GM18526 (cell line): ENCODE data around the gene VIM.

ENCODE experiments used
- POLR2A ChIP-seq: IDR thresholded peaks from 3 replicates; pipeline ENCODE4 v1.6.1; 2011; ENCODE audit not compliant: insufficient read length; ENCODE audit errors: extremely low read depth

Gene VIM

DNA sequence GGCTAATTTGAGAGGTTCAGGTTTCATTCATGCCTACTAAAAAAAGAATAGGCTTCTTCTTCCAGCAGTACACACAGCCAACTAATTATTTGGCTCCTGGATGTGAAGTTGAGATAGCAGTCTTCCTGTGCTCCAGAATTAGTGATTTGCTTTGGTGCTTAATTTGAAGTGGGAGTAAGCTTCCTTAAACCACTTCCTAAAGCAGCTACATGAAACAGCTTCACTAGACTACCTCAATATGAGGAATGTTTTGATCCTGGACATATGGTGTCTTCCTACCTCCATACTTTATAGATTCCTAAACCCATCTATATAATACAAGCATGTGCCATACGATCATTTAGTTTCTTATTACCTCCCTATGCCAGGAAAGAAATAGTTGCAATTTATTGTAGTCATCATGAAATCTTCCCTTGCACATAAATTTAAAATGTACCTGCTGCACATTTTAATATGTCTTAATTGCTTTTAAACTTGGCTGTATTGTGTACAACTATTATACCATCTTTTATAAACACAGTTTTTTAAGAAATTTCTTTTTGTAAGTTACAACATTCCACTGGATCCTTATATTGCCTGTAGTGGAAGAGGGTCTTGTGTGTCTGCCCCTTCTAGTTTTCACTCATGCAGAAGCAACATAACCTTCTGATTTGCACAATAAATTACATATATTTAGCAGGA is 8.6 kb downstream of the VIM start:
- no peak for TF ChIP-seq POLR2A

DNA sequence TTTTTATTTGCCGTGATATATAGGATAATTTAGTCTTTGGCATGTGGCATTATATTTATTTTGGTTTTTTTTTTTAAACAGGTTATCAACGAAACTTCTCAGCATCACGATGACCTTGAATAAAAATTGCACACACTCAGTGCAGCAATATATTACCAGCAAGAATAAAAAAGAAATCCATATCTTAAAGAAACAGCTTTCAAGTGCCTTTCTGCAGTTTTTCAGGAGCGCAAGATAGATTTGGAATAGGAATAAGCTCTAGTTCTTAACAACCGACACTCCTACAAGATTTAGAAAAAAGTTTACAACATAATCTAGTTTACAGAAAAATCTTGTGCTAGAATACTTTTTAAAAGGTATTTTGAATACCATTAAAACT is 9.1 kb downstream of the VIM start:
- no peak for TF ChIP-seq POLR2A

DNA sequence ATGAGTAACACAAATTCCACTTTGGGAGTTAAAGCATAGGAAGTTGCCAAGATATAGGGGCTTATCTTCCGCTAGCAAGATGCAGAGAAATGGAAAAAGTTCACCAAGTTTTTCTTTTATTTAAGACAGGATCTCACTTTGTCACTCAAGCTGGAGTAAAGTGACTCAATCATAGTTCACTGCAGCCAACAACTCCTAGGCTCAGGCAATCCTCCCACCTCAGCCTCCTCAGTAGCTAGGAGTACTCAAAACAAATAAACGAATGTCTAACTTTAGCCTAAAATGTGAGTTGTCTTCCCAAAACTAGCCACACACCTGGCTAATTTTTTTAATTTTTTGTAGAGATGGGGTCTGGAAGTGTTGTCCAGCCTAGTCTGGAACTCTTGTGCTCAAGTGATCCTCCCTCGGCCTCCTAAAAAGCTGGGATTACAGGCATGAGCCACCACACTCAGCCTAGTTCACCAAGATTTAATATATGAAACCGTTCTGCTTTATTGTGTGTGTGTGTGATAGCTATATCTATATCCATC is 9.9 kb downstream of the VIM start:
- TF ChIP-seq POLR2A = no peak

DNA sequence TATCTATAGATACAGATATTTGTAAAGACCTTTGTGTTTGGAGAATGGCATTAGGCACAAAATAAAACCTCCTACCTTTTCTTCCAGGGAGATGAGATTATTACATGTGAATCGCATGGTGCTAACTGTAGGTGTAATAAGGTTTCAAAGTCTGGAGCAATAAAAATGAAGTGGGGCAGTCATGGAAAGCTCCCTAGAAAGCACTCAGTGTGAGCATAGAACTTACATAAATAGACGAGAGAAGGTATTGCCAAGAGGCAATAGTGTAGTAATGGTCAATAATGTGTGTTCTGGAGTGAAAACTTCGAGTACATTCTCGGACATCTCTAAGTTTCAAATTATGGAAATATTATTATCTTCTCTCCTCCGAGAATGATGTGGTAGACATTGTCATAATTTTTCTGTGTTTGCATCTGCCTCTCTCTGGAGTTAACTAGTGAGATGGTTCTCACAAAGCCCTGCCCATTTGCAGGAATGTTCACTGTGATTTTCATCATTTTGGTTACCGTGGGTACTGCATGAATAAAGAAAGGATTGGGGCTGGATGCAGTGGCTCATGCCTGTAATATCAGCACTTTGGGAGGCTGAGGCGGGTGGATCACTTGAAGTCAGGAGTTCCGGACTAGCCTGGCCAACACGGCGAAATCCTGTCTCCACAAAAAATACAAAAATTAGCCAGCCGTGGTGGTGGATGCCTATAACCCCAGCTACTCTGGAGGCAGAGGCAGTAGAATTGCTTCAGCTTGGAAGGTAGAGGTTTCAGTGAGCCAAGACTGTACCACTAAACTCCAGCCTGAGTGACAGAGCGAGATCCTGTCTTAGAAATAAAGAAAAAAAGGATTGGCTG is 10.6 kb downstream of the VIM start:
- TF ChIP-seq POLR2A = no peak

DNA sequence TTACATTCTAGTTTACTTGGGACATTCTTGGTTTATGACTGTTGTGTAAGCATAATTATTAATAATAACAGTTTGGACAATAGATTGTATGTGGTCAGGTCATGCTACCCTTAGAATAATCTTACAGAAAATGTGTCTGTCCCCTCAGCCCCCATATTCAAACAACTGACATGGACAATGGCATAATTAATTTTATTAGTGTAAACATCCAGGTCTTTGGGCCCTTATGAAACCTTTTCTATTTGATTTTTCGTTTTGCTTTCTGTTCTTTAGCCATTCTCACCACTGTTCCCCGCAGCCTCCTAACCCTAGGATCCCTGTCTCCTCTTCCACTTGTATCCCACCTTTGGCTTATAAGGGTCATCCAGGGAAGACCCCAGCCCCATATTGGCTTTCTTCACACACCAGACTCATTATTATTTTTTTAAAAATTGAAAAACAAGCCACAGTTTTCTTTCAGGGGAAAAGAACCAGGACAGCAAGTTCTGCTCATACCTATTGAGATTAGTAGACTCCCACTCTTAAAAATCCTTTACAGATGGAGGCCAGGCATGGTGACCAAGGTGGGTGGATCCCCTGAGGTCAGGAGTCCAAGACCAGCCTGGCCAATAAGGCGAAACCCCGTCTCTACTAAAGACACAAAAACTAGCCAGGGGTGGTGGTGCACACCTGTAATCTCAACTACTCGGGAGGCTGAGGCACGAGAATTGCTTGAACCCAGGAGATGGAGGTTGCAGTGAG is 11.5 kb downstream of the VIM start:
- no peak for TF ChIP-seq POLR2A

DNA sequence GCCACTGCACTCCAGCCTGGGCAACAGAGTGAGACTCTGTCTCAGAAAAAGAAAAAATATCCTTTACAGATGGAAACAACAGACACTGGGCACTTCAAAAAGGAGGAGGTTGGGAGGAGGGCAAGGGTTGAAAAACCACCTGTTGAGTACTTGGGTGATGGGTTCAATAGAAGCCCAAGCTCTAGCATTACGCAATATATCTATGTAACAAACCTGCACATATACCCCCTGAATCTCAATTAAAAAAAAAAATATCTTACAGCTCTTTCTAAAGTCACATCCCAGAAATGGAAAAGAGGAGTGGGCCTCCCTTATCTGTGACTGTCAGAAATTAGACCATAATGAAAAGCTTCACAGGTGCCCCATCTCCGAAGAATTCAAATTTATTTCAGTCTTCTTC is 12.1 kb downstream of the VIM start:
- no peak for TF ChIP-seq POLR2A

DNA sequence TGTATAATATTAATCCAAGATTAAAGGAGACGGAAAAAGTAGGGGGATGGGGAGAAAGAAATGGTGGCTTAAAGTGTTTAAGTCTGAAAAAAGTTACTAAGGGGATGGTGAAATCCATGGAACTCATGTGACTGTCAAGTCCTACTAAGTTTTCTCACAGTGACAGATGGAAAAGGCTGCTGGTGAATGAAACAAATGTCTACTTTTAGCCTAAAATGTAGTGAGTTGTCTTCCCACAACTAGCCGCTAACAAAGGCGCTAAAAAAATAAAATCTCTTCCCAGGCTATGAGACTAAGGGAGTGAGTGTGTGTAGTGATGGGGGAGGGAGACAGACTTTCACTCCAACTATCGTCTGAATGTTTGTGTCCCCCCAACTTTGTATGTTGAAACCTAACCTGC is 12.6 kb downstream of the VIM start:
- no peak for TF ChIP-seq POLR2A

DNA sequence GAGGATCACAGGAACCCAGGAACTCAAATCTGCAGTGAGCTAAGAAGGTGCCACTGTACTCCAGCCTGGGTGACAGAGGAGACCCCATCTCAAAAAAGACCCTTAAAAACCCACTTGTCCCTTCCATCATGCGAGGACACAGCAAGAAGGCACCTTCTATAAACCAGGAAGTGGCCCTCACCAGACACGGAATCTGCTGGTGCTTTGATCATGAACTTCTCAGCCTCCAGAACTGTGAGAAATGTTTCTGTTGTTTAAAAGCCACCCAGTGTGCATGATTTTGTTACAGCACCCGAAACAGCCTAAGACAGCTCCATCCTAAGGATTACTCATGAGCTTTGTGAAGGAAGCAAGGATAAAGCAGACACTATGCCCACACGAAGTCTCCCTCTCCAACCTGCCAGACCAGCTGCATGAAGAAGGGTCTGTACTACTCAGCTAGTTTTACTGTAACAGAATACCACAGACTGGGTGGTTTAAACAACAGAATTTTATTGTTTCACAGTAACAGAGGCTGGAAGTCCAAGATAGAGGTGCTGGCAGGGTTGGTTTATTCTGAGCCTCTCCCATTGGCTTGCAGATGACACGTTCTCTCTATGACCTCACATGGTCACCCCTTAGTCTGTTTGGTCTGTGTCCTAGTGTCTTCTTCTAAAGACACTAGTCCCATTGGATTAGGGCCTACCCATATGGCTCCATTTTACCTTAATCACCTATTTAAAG is 13.7 kb downstream of the VIM start:
- TF ChIP-seq POLR2A = no peak

DNA sequence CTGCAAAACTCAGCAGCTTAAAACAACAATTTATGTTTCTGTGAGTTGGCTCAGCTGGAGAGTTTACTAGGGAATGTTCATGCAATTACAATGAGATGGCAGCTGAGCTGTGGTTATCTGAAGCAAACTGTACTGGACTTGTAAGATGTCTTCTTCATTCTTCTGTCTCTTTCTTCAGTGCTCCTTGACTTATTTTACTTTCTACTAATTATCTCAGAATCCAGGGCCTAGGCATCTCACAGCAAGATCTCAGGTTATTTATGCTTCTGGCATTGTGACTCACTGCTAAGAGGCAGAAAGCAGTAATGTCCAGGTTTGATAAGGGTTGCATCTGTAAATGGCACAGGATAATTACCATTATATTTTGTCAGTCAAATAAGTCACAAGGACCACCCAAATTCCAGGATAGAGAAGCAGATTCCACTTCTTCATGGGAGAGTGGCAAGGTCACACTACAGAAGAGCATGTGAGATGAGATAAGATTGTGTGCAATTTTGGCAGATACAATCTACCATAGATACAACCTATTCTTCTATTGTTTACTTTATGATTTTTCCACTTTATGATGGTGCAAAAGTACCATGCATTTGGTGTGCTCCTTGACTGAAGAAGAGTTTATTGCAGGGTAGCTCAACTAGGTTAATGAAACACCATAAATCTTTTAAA is 16.8 kb downstream of the VIM start:
- TF ChIP-seq POLR2A = no peak

DNA sequence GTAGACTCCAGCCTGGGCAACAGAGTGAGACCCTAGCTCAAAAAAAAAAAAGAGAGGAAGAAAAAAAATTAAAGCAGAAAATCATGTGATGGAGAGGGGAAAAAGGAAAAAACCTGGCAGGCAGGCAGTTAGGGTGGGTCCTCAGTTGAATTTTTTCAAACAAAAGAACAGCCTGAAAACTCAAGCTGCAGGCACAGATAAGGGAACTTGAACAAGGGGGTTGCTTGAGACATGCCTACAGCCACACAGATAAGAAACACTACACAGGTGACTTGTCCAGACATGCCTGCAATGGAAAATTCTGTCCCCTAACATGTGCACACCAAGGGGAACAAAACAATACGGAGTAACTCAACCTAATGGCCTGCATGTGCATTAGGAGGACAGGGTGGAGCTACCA is 19.2 kb downstream of the VIM start:
- TF ChIP-seq POLR2A = no peak

DNA sequence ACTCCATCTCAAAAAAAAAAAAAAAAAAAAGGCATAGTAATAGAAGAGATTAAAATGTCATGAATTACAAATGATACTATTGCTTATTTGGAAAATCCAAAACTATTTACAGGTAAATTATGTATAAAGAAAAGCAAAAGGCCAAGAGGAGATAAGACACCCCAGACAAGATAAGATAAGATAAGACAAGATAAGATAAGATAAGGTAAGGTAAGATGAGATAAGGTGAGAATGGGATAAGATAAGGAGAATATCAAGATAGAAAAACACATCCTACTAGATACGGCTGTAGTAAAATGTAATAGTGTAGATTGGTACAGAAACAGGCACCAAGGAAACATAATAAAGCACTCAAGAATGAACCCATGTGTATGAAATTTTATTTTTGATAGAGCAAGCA is 20.9 kb downstream of the VIM start:
- TF ChIP-seq POLR2A = no peak

DNA sequence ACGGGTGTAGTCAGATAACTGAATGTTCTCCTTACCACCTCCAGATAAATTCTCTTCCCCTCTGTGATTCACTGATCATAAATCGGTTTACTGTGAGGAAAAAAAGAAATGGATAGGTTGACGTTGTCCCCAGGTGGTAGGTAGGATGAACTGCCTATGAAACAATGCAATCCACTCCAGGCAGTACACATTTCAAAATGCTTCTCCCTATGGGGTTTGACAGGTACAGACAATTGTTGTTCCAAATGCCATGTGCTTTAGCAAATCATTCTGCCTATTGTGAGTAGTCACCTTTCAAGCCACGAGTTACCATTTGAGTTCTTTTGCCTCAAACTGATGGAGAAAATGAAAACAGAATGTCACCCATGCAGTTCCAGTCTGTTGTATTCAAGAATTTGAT is 21.8 kb downstream of the VIM start:
- no peak for TF ChIP-seq POLR2A

DNA sequence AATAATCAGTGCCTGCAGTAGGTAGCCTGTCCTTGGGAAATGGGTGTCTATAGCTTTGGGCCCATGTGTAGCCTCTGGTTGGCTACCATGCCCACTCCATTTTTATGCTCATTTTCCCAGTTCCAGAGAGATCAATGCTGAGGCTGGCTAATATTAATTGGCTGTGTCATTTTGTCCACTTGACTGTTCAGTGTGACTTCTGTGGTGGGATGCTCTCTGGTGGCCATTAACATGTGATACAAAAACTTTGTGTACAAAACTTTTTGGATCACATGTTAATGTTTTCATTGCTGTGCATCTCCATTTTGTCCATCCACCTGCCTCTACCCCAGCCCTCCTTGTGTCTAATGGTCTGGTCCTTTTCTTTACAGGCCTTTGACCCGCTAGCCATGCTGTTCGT is 22.7 kb downstream of the VIM start:
- no peak for TF ChIP-seq POLR2A

DNA sequence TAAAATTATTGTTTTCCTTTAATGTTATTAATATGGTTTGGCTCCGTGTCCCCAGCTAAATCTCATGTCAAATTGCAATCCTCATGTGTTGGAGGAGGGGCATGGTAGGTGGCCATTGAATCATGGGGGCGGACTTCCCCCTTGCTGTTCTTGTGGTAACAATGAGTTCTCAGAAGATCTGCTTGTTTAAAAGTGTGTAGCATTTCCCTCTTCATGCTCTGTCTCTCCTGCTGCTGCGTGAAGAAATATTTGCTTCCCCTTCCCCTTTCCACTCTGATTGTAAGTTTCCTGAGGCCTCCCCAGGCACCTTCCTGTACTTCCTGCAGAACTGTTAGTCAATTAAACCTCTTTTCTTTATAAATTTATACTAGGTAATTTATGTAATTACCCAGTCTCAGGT is 27.5 kb downstream of the VIM start:
- no peak for TF ChIP-seq POLR2A

DNA sequence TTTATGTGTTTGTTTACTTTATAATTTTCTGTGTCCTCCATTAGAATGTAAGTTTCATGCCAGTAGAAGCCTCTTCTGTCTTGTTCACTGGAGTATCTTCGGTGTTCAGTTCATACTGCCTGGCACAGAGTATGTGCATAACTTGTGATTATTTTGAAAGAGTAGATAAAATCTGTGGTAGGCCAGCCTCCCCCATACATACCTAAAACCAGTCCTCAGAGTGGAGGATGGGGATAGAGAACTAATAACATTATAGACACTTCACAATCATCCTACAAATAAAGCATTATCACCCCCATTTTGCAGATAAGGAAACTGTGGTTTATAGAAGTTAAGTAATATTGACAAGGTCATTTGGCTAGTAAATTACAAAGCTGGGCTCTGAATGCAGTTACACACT is 28.0 kb downstream of the VIM start:
- no peak for TF ChIP-seq POLR2A

DNA sequence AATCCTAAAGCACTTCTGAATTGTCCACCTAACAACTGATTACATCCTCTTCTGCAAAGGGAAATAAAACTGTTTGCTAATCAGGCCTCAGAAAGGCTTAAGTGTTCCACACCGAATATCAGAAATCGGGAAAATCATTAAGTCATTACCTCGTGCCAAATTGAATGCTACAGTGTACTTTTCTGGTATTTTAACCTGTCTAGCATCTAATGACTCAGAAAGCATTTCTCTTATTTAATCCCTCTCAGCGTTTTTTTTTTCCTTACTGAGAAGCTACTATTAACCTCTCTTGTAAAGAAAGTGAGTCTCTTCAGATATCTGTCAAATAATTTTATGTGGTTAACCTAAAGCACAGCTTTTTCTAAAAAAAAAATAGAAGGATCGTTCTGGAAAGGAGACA is 28.6 kb downstream of the VIM start:
- no peak for TF ChIP-seq POLR2A
